Endodermal cell (in vitro differentiated cells): ENCODE data around the gene SMURF1. TPM values are rescaled to one million over a fixed set of nuclear protein-coding genes. Genes with fewer than 3 reads are reported as not detected.

Source experiments
- DNase-seq: peaks from one replicate; pipeline ENCODE4 v3.0.0-alpha.2; 2017
- H3K27ac ChIP-seq: 2 replicates; pipeline ENCODE4 v1.5.1; 2013; ENCODE audit warnings: mild to moderate bottlenecking, low read depth, low read length, moderate library complexity
- H3K27me3 ChIP-seq: 2 replicates; pipeline ENCODE4 v1.6.1; 2013; ENCODE audit warnings: mild to moderate bottlenecking, low read length, moderate library complexity; ENCODE audit not compliant: insufficient read depth, control insufficient read depth, poor library complexity, severe bottlenecking
- H3K36me3 ChIP-seq: 2 replicates; pipeline ENCODE4 v1.7.0; 2013; ENCODE audit warnings: mild to moderate bottlenecking, low read length, moderate library complexity; ENCODE audit not compliant: control insufficient read depth, insufficient read depth
- H3K4me1 ChIP-seq: one replicate; pipeline ENCODE4 v1.7.0; 2013; ENCODE audit warnings: low read length; ENCODE audit not compliant: control insufficient read depth, insufficient read depth
- H3K4me3 ChIP-seq: 2 replicates; pipeline ENCODE4 v1.5.1; 2013; ENCODE audit warnings: mild to moderate bottlenecking, low read length, moderate library complexity
- H3K9ac ChIP-seq: 2 replicates; pipeline ENCODE4 v1.6.1; 2013; ENCODE audit warnings: mild to moderate bottlenecking, low read length, moderate library complexity; ENCODE audit not compliant: poor library complexity, severe bottlenecking; ENCODE audit errors: extremely low read depth
- H3K9me3 ChIP-seq: 2 replicates; pipeline ENCODE4 v1.6.1; 2013; ENCODE audit warnings: mild to moderate bottlenecking, low read length, moderate library complexity; ENCODE audit not compliant: control insufficient read depth
- H3K27ac Mint-ChIP-seq: 2 replicates; pipeline ENCODE4 v1.8.0; 2020; ENCODE audit warnings: mixed read lengths
- H3K27me3 Mint-ChIP-seq: 2 replicates; pipeline ENCODE4 v1.8.0; 2021; ENCODE audit warnings: mild to moderate bottlenecking, mixed read lengths; ENCODE audit not compliant: insufficient read depth
- H3K36me3 Mint-ChIP-seq: 2 replicates; pipeline ENCODE4 v1.8.0; 2020; ENCODE audit warnings: low read depth, mixed read lengths
- H3K4me1 Mint-ChIP-seq: 2 replicates; pipeline ENCODE4 v1.8.0; 2020; ENCODE audit warnings: mixed read lengths
- H3K4me3 Mint-ChIP-seq: 2 replicates; pipeline ENCODE4 v1.8.0; 2020; ENCODE audit warnings: mild to moderate bottlenecking, moderate library complexity, mixed read lengths
- H3K9me3 Mint-ChIP-seq: 2 replicates; pipeline ENCODE4 v1.8.0; 2020; ENCODE audit warnings: mild to moderate bottlenecking, mixed read lengths
- CTCF ChIP-seq: fragments of 200-600 bp; sonication (generic); conservative IDR thresholded peaks from 2 replicates; pipeline ENCODE4 v1.5.0; 2021; ENCODE audit warnings: antibody characterized with exemption, mild to moderate bottlenecking
- WGBS, 2 experiments: methylation state at CpG; one replicate each; pipeline versions ENCODE4 v1.1.5 to v1.1.7; 2013; ENCODE audit warnings: missing lambda C conversion rate in 2 of 2, mixed read lengths in 1 of 2; ENCODE audit not compliant: insufficient coverage in 1 of 2, insufficient read length in 1 of 2; 5-methylcytosine and 5-hydroxymethylcytosine counted together
- total RNA-seq, 2 donors: library from RNA; stranded (reverse); fragmentation: NEBNext Ultra II Directional in 1 of 2; extraction: Animal tissue kit (Norgen Biotek cat#: 25700) in 1 of 2; gene quantifications; 2 replicates in 1 of 2; 3 replicates in 1 of 2; pipeline ENCODE4 v1.2.1, GENCODE V29; 2021

The SMURF1 gene
- total RNA-seq, 2 donors from 2014 or later: 31.6 to 38.1 TPM

GRCh38 chr7:99092064-99092720, 51.7 kb downstream of the SMURF1 start:
- Mint-ChIP-seq H3K36me3 (peaks cover 11% of the 10 kb centered on the region), H3K9me3 (peaks cover 2% of the 10 kb centered on the region), H3K4me3 (no peak overlapping the region), H3K27ac (no peak overlapping the region), H3K27me3 (no peaks in the 10 kb centered on the region), H3K4me1 (peaks cover 36% of the 10 kb centered on the region)
- Histone ChIP-seq H3K4me1 (peaks cover 15% of the 10 kb centered on the region), H3K9ac (no peak overlapping the region), H3K9me3 (no peaks in the 10 kb centered on the region), H3K4me3 (no peak overlapping the region), H3K27me3 (no peaks in the 10 kb centered on the region), H3K36me3 (no peaks in the 10 kb centered on the region), H3K27ac (no peak overlapping the region)
- 90 to 96% methylated on average over 5 to 10 of the region's 11 CpGs for WGBS, 2 experiments
- no peak for DNase-seq
- TF ChIP-seq CTCF: no peak

- peaks cover 9% of the 10 kb centered on the region for H3K9me3 Mint-ChIP-seq
- no peak overlapping the region for H3K27ac Mint-ChIP-seq
- H3K4me1 ChIP-seq: peaks cover 15% of the 10 kb centered on the region
- H3K36me3 ChIP-seq: peaks cover 7% of the 10 kb centered on the region
- no peak for DNase-seq
- 93 to 100% methylated on average over 4 to 6 of the region's 6 CpGs for WGBS, 2 experiments
- no peak for TF ChIP-seq CTCF
- H3K27ac ChIP-seq: peak overlapping the region; percentile 36
- H3K36me3 Mint-ChIP-seq: peaks cover 17% of the 10 kb centered on the region
- no peak overlapping the region for H3K9ac ChIP-seq
- H3K9me3 ChIP-seq: peaks cover 7% of the 10 kb centered on the region
- H3K27me3 Mint-ChIP-seq: no peaks in the 10 kb centered on the region
- no peaks in the 10 kb centered on the region for H3K27me3 ChIP-seq
- H3K4me1 Mint-ChIP-seq: peaks cover 30% of the 10 kb centered on the region
- H3K4me3 Mint-ChIP-seq: no peak overlapping the region
- peak overlapping the region; percentile 20 for H3K4me3 ChIP-seq
Measured at GRCh38 chr7:99090771-99091542, 53.0 kb downstream of the SMURF1 start.

GRCh38 chr7:99089914-99090629, 53.8 kb downstream of the SMURF1 start:
- TF ChIP-seq CTCF: no peak

More at GRCh38 chr7:99089914-99090629, 53.8 kb downstream of the SMURF1 start:
- Mint-ChIP-seq H3K9me3 (peaks cover 9% of the 10 kb centered on the region), H3K27me3 (no peaks in the 10 kb centered on the region), H3K4me1 (peaks cover 28% of the 10 kb centered on the region), H3K36me3 (peaks cover 21% of the 10 kb centered on the region), H3K4me3 (peak overlapping the region; percentile 27), H3K27ac (peak overlapping the region; percentile 83)
- no peak for DNase-seq
- peaks cover 7% of the 10 kb centered on the region for H3K36me3 ChIP-seq
- H3K4me1 ChIP-seq: peaks cover 15% of the 10 kb centered on the region
- no peak overlapping the region for H3K27ac ChIP-seq
- WGBS, 2 experiments: 82 to 90% methylated on average over 4 to 6 of the region's 7 CpGs
- peak overlapping the region; percentile 20 for H3K4me3 ChIP-seq
- no peak overlapping the region for H3K9ac ChIP-seq
- H3K9me3 ChIP-seq: peaks cover 7% of the 10 kb centered on the region
- no peaks in the 10 kb centered on the region for H3K27me3 ChIP-seq
